Upper lobe of left lung (tissue), 6 donors: Measurements from ENCODE around the gene CDK8. TPM values are rescaled to one million over a fixed set of nuclear protein-coding genes. Genes with fewer than 3 reads are reported as not detected.

ENCODE experiments used
- ATAC-seq, 2 donors: fragments of 200-7000 bp; cut with Tn5 transposase; one replicate each; pipeline ENCODE4 v1.9.1; 2022; ENCODE audit warnings: mild to moderate bottlenecking in 2 of 2, moderate library complexity in 2 of 2; ENCODE audit not compliant: low FRiP score in 2 of 2
- DNase-seq, 2 donors: peaks; one replicate each; pipeline ENCODE4 v3.0.0-alpha.2; 2019 to 2020
- H3K27ac ChIP-seq, 4 donors: fragments of 200-600 bp; sonication (generic); one replicate each; pipeline ENCODE4 v1.5.1; 2016 to 2019
- H3K27me3 ChIP-seq, 4 donors: fragments of 200-600 bp; sonication (generic); one replicate each; pipeline ENCODE4 v1.5.1; 2017 to 2019
- H3K36me3 ChIP-seq, 4 donors: fragments of 200-600 bp; sonication (generic); one replicate each; pipeline ENCODE4 v1.5.1; 2016 to 2019
- H3K4me1 ChIP-seq, 4 donors: fragments of 200-600 bp; sonication (generic); one replicate each; pipeline ENCODE4 v1.5.1; 2018 to 2019
- H3K4me3 ChIP-seq, 4 donors: fragments of 200-600 bp; sonication (generic); one replicate each; pipeline ENCODE4 v1.5.1; 2017 to 2019; ENCODE audit warnings: mild to moderate bottlenecking in 2 of 4, moderate library complexity in 1 of 4
- H3K9me3 ChIP-seq, 4 donors: fragments of 200-600 bp; sonication (generic); one replicate each; pipeline ENCODE4 v1.5.1; 2018 to 2019
- CTCF ChIP-seq, 6 experiments: fragments of 450-650 bp in 4 of 6; fragments of 200-600 bp in 2 of 6; sonication (generic) in 2 of 6; IDR thresholded peaks; one replicate each; pipeline ENCODE4 v1.5.1; 2016 to 2019; ENCODE audit warnings: antibody characterized with exemption in 6 of 6
- EP300 ChIP-seq, 4 donors: sonication (generic); formaldehyde crosslinking; IDR thresholded peaks; one replicate each; pipeline ENCODE4 v1.5.1; 2017; ENCODE audit warnings: antibody characterized with exemption in 4 of 4, control low read depth in 2 of 4
- POLR2A ChIP-seq, 4 donors: fragments of 450-650 bp; IDR thresholded peaks; one replicate each; pipeline ENCODE4 v1.5.1; 2016 to 2017; ENCODE audit warnings: antibody characterized with exemption in 4 of 4, mild to moderate bottlenecking in 2 of 4
- POLR2AphosphoS5 ChIP-seq, 2 donors: sonication (generic); formaldehyde crosslinking; IDR thresholded peaks; one replicate each; pipeline ENCODE4 v1.5.1; 2017; ENCODE audit warnings: antibody characterized with exemption in 2 of 2
- WGBS, 2 donors: methylation state at CpG; one replicate each; pipeline ENCODE4 v1.1.5; 2017 to 2018; 5-methylcytosine and 5-hydroxymethylcytosine counted together
- total RNA-seq, 6 donors: library from RNA; depleted of rRNA in 4 of 6; stranded (reverse); fragments of >200 nt in 4 of 6; gene quantifications; one replicate each; pipeline versions ENCODE4 v1.1.0 to v1.2.1, GENCODE V29; 2016 to 2021
- donor health status: DM: no; HTN: no; CAD: no; lungs with moderate emphysema.
- donor health status: DM: no; HTN: yes; CAD: no; lungs with severe emphysema.

The CDK8 gene
- total RNA-seq, 6 donors from 2014 or later: 9.4 to 15.6 (median 10.8) TPM

GRCh38 chr13:26420282-26420960, 166.5 kb downstream of the CDK8 start:
- Histone ChIP-seq H3K4me1 (peaks cover 0 to under 1% (median 0%) of the 10 kb centered on the region in 4 donors), H3K27ac (no peak overlapping the region), H3K9me3 (no peaks in the 10 kb centered on the region), H3K4me3 (no peak overlapping the region), H3K27me3 (no peaks in the 10 kb centered on the region), H3K36me3 (no peaks in the 10 kb centered on the region)
- WGBS, 2 donors: 83 to 86% methylated on average over 4 of the region's 4 CpGs
- no peak for ATAC-seq
- no peak for DNase-seq
- TF ChIP-seq POLR2A (IDR thresholded peaks at IDR 0.05): no peak
- no peak for TF ChIP-seq POLR2AphosphoS5 (IDR thresholded peaks at IDR 0.05)
- no peak for TF ChIP-seq CTCF (IDR thresholded peaks at IDR 0.05)
- TF ChIP-seq EP300 (IDR thresholded peaks at IDR 0.05): no peak

- WGBS, 2 donors: 89 to 95% methylated on average over 7 of the region's 7 CpGs
- TF ChIP-seq EP300 (IDR thresholded peaks at IDR 0.05) (no peak), POLR2A (IDR thresholded peaks at IDR 0.05) (no peak), CTCF (IDR thresholded peaks at IDR 0.05) (no peak), POLR2AphosphoS5 (IDR thresholded peaks at IDR 0.05) (no peak)
- no peak overlapping the region for H3K27ac ChIP-seq
- H3K27me3 ChIP-seq: no peaks in the 10 kb centered on the region
- no peak for DNase-seq
- H3K4me1 ChIP-seq: peaks cover 0 to 8% (median 6%) of the 10 kb centered on the region in 4 donors
- no peak overlapping the region for H3K4me3 ChIP-seq
- H3K9me3 ChIP-seq: no peaks in the 10 kb centered on the region
- no peak for ATAC-seq
- H3K36me3 ChIP-seq: no peaks in the 10 kb centered on the region
Measured at GRCh38 chr13:26422036-26422435, 168.1 kb downstream of the CDK8 start.

DNA sequence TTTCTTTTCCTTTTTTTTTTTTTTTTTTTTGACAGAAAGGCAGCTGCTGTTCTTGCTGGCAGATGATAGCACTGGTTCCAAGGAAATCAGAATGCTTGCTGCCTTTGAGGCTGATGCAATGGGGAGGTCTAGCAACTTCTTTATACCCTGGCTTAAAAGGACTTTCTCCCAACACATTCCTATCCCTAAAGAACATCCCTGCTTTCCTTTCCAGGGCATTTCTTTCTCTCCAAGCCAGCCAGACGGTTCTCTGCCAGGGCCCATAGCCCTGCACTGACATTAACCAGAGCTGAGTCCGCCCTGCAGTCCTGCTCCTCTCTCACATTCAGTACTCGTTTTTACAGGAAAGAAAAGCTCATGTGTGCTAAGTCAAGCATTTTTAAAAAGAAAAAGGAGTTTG, 169.7 kb downstream of the CDK8 start:
- peaks cover 0 to 8% (median 6%) of the 10 kb centered on the region in 4 donors for H3K4me1 ChIP-seq
- ATAC-seq (peak; percentile 56 to 93), DNase-seq (no peak)
- no peak for TF ChIP-seq CTCF (IDR thresholded peaks at IDR 0.05)
- TF ChIP-seq EP300 (IDR thresholded peaks at IDR 0.05): no peak
- no peak for TF ChIP-seq POLR2A (IDR thresholded peaks at IDR 0.05)
- no peak for TF ChIP-seq POLR2AphosphoS5 (IDR thresholded peaks at IDR 0.05)
- no peaks in the 10 kb centered on the region for H3K27me3 ChIP-seq
- H3K4me3 ChIP-seq: no peak overlapping the region
- H3K27ac ChIP-seq: no peak overlapping the region
- H3K9me3 ChIP-seq: no peaks in the 10 kb centered on the region
- H3K36me3 ChIP-seq: no peaks in the 10 kb centered on the region
- WGBS, 2 donors: 55 to 57% methylated on average over 3 of the region's 3 CpGs

GRCh38 chr13:26424181-26424580, 170.3 kb downstream of the CDK8 start:
- 82 to 85% methylated on average over 7 to 14 of the region's 14 CpGs for WGBS, 2 donors
- ATAC-seq (peak; percentile 21 to 36), DNase-seq (peak in 1 of 2 donors; percentile 69)
- TF ChIP-seq EP300 (IDR thresholded peaks at IDR 0.05) (no peak), CTCF (IDR thresholded peaks at IDR 0.05) (no peak), POLR2A (IDR thresholded peaks at IDR 0.05) (no peak), POLR2AphosphoS5 (IDR thresholded peaks at IDR 0.05) (no peak)
- no peaks in the 10 kb centered on the region for H3K9me3 ChIP-seq
- H3K4me3 ChIP-seq: no peak overlapping the region
- H3K36me3 ChIP-seq: no peaks in the 10 kb centered on the region
- peaks cover 0 to 8% (median 6%) of the 10 kb centered on the region in 4 donors for H3K4me1 ChIP-seq
- H3K27me3 ChIP-seq: no peaks in the 10 kb centered on the region
- peak overlapping the region in 1 of 4 donors; percentile 2 for H3K27ac ChIP-seq
